Right ventricle myocardium inferior (tissue), 1 donor: Measurements from ENCODE around the gene SHLD2. TPM values are rescaled to one million over a fixed set of nuclear protein-coding genes. Genes with fewer than 3 reads are reported as not detected.

Experiments used
- total RNA-seq: library from RNA; stranded (reverse); fragmentation: NEBNext Ultra II Directional; extraction: Animal tissue kit (Norgen Biotek cat#: 25700); gene quantifications from one replicate; pipeline ENCODE4 v1.2.1, GENCODE V29; 2021
- donor health status: DM: no; HTN: yes; CAD: no; lungs with severe emphysema.

Gene SHLD2
- total RNA-seq, 1 donor from 2014 or later, result 13.5 TPM

Other genes with a start within 250 kb of the SHLD2 start
- 35.8 TPM for gene MMRN2, start 137.6 kb upstream of the SHLD2 start, total RNA-seq
- gene SNCG, start 136.6 kb upstream of the SHLD2 start, total RNA-seq, result 24.7 TPM
- 54.6 TPM for gene ADIRF, start 126.7 kb upstream of the SHLD2 start, total RNA-seq
- gene FAM25A, start 74.9 kb upstream of the SHLD2 start, total RNA-seq, result not detected
- gene GLUD1, start 363 bp upstream of the SHLD2 start, total RNA-seq, result 104 TPM
- 1.9 TPM for gene NUTM2A, start 130.2 kb downstream of the SHLD2 start, total RNA-seq